MM.1S (cell line): ENCODE data around the gene KBTBD3.

ENCODE experiments used
- DNase-seq: peaks from one replicate; pipeline ENCODE4 v3.0.0-alpha.2; 2015
- H2AFZ ChIP-seq: fragments of 300-600 bp; sonication (generic); 2 replicates; pipeline ENCODE4 v1.6.0; 2016; ENCODE audit warnings: antibody characterized with exemption, low read length
- H3F3A ChIP-seq: fragments of 300-600 bp; sonication (generic); 2 replicates; pipeline ENCODE4 v1.6.1; 2016; ENCODE audit warnings: mild to moderate bottlenecking, antibody characterized with exemption, low read length, moderate library complexity, mixed read lengths; ENCODE audit not compliant: insufficient read depth
- H3K27ac ChIP-seq: fragments of 300-600 bp; sonication (generic); 2 replicates; pipeline ENCODE4 v1.5.1; 2016; ENCODE audit warnings: mild to moderate bottlenecking, low read length
- H3K27me3 ChIP-seq: fragments of 300-600 bp; sonication (generic); replicated peaks from 2 replicates; pipeline ENCODE4 v1.6.0; 2016; ENCODE audit warnings: low read length; ENCODE audit not compliant: insufficient read depth
- H3K36me3 ChIP-seq: fragments of 300-600 bp; sonication (generic); replicated peaks from 2 replicates; pipeline ENCODE4 v1.6.1; 2016; ENCODE audit warnings: mild to moderate bottlenecking, low read length, mixed read lengths; ENCODE audit not compliant: insufficient read depth
- H3K4me1 ChIP-seq: fragments of 300-600 bp; sonication (generic); 2 replicates; pipeline ENCODE4 v1.6.1; 2016; ENCODE audit warnings: low read length, mixed read lengths
- H3K4me2 ChIP-seq: fragments of 300-600 bp; sonication (generic); 2 replicates; pipeline ENCODE4 v1.6.0; 2016; ENCODE audit warnings: low read depth, low read length
- H3K4me3 ChIP-seq: fragments of 300-600 bp; sonication (generic); 2 replicates; pipeline ENCODE4 v1.5.1; 2016; ENCODE audit warnings: low read length, mixed read lengths
- H3K79me2 ChIP-seq: fragments of 300-600 bp; sonication (generic); 2 replicates; pipeline ENCODE4 v1.6.1; 2016; ENCODE audit warnings: mixed run types, low read length, mixed read lengths
- H3K9ac ChIP-seq: fragments of 300-600 bp; sonication (generic); 2 replicates; pipeline ENCODE4 v1.6.1; 2016; ENCODE audit warnings: low read length, mixed read lengths
- H3K9me2 ChIP-seq: fragments of 300-600 bp; sonication (generic); replicated peaks from 2 replicates; pipeline ENCODE4 v1.6.1; 2016; ENCODE audit warnings: mild to moderate bottlenecking, low read length, mixed read lengths; ENCODE audit not compliant: insufficient read depth
- H3K9me3 ChIP-seq: fragments of 300-600 bp; sonication (generic); replicated peaks from 2 replicates; pipeline ENCODE4 v1.6.1; 2016; ENCODE audit warnings: mild to moderate bottlenecking, low read length, mixed read lengths; ENCODE audit not compliant: insufficient read depth
- H4K20me1 ChIP-seq: fragments of 300-600 bp; sonication (generic); 2 replicates; pipeline ENCODE4 v1.6.1; 2016; ENCODE audit warnings: mild to moderate bottlenecking, low read length, moderate library complexity, mixed read lengths; ENCODE audit not compliant: insufficient read depth
- EZH2 ChIP-seq: fragments of 300-600 bp; sonication (generic); optimal IDR thresholded peaks from 2 replicates; pipeline ENCODE3; 2017; ENCODE audit warnings: low read depth, mild to moderate bottlenecking, antibody characterized with exemption, low read length, mixed read lengths
- EZH2phosphoT487 ChIP-seq: fragments of 300-600 bp; sonication (generic); IDR thresholded peaks from 2 replicates; pipeline ENCODE4 v1.6.1; 2018; ENCODE audit warnings: antibody characterized with exemption, low read length
- TF ChIP-seq, protein P1 (sequence below): fragments of 300-600 bp; sonication (generic); IDR thresholded peaks from 2 replicates; pipeline ENCODE4 v1.5.1; 2016; ENCODE audit warnings: antibody characterized with exemption, low read length, mixed read lengths

Gene KBTBD3

GRCh38 chr11:106101819-106102218, 24.7 kb upstream of the KBTBD3 start:
- no peaks in the 10 kb centered on the region for H4K20me1 ChIP-seq
- no peaks in the 10 kb centered on the region for H3K4me1 ChIP-seq
- H3K4me2 ChIP-seq = no peak overlapping the region
- H3K9me3 ChIP-seq = no peaks in the 10 kb centered on the region
- H3K4me3 ChIP-seq = no peak overlapping the region
- no peak for DNase-seq
- no peak overlapping the region for H2AFZ ChIP-seq
- H3K36me3 ChIP-seq = peaks cover 10% of the 10 kb centered on the region; the same call in 1 of the 2 replicates
- H3K27me3 ChIP-seq = no peaks in the 10 kb centered on the region
- no peaks in the 10 kb centered on the region for H3K79me2 ChIP-seq
- no peaks in the 10 kb centered on the region for H3F3A ChIP-seq
- TF ChIP-seq, protein P1, sequence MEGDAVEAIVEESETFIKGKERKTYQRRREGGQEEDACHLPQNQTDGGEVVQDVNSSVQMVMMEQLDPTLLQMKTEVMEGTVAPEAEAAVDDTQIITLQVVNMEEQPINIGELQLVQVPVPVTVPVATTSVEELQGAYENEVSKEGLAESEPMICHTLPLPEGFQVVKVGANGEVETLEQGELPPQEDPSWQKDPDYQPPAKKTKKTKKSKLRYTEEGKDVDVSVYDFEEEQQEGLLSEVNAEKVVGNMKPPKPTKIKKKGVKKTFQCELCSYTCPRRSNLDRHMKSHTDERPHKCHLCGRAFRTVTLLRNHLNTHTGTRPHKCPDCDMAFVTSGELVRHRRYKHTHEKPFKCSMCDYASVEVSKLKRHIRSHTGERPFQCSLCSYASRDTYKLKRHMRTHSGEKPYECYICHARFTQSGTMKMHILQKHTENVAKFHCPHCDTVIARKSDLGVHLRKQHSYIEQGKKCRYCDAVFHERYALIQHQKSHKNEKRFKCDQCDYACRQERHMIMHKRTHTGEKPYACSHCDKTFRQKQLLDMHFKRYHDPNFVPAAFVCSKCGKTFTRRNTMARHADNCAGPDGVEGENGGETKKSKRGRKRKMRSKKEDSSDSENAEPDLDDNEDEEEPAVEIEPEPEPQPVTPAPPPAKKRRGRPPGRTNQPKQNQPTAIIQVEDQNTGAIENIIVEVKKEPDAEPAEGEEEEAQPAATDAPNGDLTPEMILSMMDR = no peak
- TF ChIP-seq EZH2phosphoT487 = no peak
- no peak for TF ChIP-seq EZH2
- no peak overlapping the region for H3K27ac ChIP-seq
- no peak overlapping the region for H3K9ac ChIP-seq
- H3K9me2 ChIP-seq = no peaks in the 10 kb centered on the region

GRCh38 chr11:106101370-106101769, 24.2 kb upstream of the KBTBD3 start:
- Histone ChIP-seq H3K4me3 (no peak overlapping the region), H3K9me3 (no peaks in the 10 kb centered on the region), H3F3A (no peaks in the 10 kb centered on the region), H3K36me3 (peaks cover 10% of the 10 kb centered on the region; the same call in 1 of the 2 replicates), H3K4me1 (no peaks in the 10 kb centered on the region), H3K79me2 (no peaks in the 10 kb centered on the region), H3K9ac (no peak overlapping the region), H2AFZ (no peak overlapping the region), H3K27me3 (no peaks in the 10 kb centered on the region), H3K4me2 (no peak overlapping the region), H4K20me1 (no peaks in the 10 kb centered on the region), H3K9me2 (no peaks in the 10 kb centered on the region), H3K27ac (no peak overlapping the region)
- DNase-seq = no peak
- no peak for TF ChIP-seq EZH2phosphoT487
- TF ChIP-seq EZH2 = no peak
- TF ChIP-seq, protein P1 = no peak

- Histone ChIP-seq H3F3A (no peaks in the 10 kb centered on the region), H3K4me1 (no peaks in the 10 kb centered on the region), H3K9me3 (no peaks in the 10 kb centered on the region), H4K20me1 (no peaks in the 10 kb centered on the region), H3K79me2 (0 out of 2 replicates have a peak, but pooled peaks cover 4% of the 10 kb centered on the region), H3K27ac (no peak overlapping the region), H3K27me3 (no peaks in the 10 kb centered on the region), H3K9ac (no peak overlapping the region), H3K36me3 (peaks cover 10% of the 10 kb centered on the region; the same call in 1 of the 2 replicates), H3K4me2 (no peak overlapping the region), H3K9me2 (no peaks in the 10 kb centered on the region), H3K4me3 (no peak overlapping the region), H2AFZ (no peak overlapping the region)
- no peak for DNase-seq
- TF ChIP-seq EZH2 (no peak), EZH2phosphoT487 (no peak)
- TF ChIP-seq, protein P1 = no peak
These were observed 21.9 kb upstream of the KBTBD3 start for GRCh38 chr11:106098893-106099553.
